HEK293T (cell line): ENCODE data around the gene TP53BP1.

Experiments
- CTCF ChIA-PET: fragments of 350-600 bp; formaldehyde crosslinking; extraction: SDS; loops from one replicate; lab custom pipeline; 2021; ENCODE audit warnings: antibody characterized with exemption, inconsistent platforms; lab: Yijun Ruan, JAX
- POLR2A ChIA-PET: fragments of 350-600 bp; formaldehyde crosslinking; extraction: SDS; loops from one replicate; lab custom pipeline; 2020; ENCODE audit warnings: antibody characterized with exemption, inconsistent platforms; lab: Yijun Ruan, JAX
- DNase-seq: peaks from one replicate; pipeline ENCODE4 v3.0.0; 2012; ENCODE audit warnings: mixed read lengths; ENCODE audit errors: extremely low spot score
- ARNT ChIP-seq: fragments of 450-650 bp; IDR thresholded peaks from 2 replicates; pipeline ENCODE4 v1.6.1; 2017; ENCODE audit warnings: mild to moderate bottlenecking
- BHLHE40 ChIP-seq: fragments of 450-650 bp; IDR thresholded peaks from 2 replicates; pipeline ENCODE4 v1.6.1; 2016; ENCODE audit warnings: mild to moderate bottlenecking, moderate library complexity, borderline replicate concordance
- CTBP1 ChIP-seq: fragments of 450-650 bp; IDR thresholded peaks from 2 replicates; pipeline ENCODE4 v1.6.1; 2016; ENCODE audit warnings: borderline replicate concordance
- ELF4 ChIP-seq: fragments of 450-650 bp; IDR thresholded peaks from 2 replicates; pipeline ENCODE4 v1.6.1; 2017; ENCODE audit warnings: antibody characterized with exemption
- FOXA1 ChIP-seq: fragments of 450-650 bp; IDR thresholded peaks from 2 replicates; pipeline ENCODE4 v1.6.1; 2016; ENCODE audit warnings: mild to moderate bottlenecking
- FOXK2 ChIP-seq: fragments of 450-650 bp; IDR thresholded peaks from 2 replicates; pipeline ENCODE4 v1.6.1; 2016; ENCODE audit warnings: mild to moderate bottlenecking
- FOXM1 ChIP-seq: fragments of 450-650 bp; IDR thresholded peaks from 2 replicates; pipeline ENCODE4 v1.6.1; 2017; ENCODE audit warnings: mild to moderate bottlenecking, borderline replicate concordance
- HDGF ChIP-seq: fragments of 450-650 bp; IDR thresholded peaks from 2 replicates; pipeline ENCODE4 v1.6.1; 2017; ENCODE audit warnings: antibody characterized with exemption, borderline replicate concordance
- L3MBTL2 ChIP-seq: fragments of 450-650 bp; conservative IDR thresholded peaks from 2 replicates; pipeline ENCODE4 v1.6.1; 2016; ENCODE audit warnings: mild to moderate bottlenecking
- LEF1 ChIP-seq: fragments of 450-650 bp; IDR thresholded peaks from 2 replicates; pipeline ENCODE4 v1.6.1; 2017; ENCODE audit warnings: mild to moderate bottlenecking, borderline replicate concordance
- NFRKB ChIP-seq: fragments of 450-650 bp; IDR thresholded peaks from 2 replicates; pipeline ENCODE4 v1.6.1; 2016; ENCODE audit warnings: mild to moderate bottlenecking, moderate library complexity
- PKNOX1 ChIP-seq: fragments of 450-650 bp; IDR thresholded peaks from 2 replicates; pipeline ENCODE4 v1.6.1; 2016
- SP1 ChIP-seq: fragments of 450-650 bp; IDR thresholded peaks from 2 replicates; pipeline ENCODE4 v1.6.1; 2017
- SUZ12 ChIP-seq: fragments of 450-650 bp; IDR thresholded peaks from 2 replicates; pipeline ENCODE4 v1.6.1; 2016; ENCODE audit warnings: mild to moderate bottlenecking
- TARDBP ChIP-seq: fragments of 450-650 bp; IDR thresholded peaks from 2 replicates; pipeline ENCODE4 v1.6.1; 2016
- ZNF384 ChIP-seq: fragments of 450-650 bp; IDR thresholded peaks from 2 replicates; pipeline ENCODE4 v1.6.1; 2016

The TP53BP1 gene

GRCh38 chr15:43361313-43361903 lies 131.5 kb downstream of the TP53BP1 start:
- TF ChIP-seq BHLHE40 (no peak), FOXM1 (no peak), CTBP1 (no peak), FOXA1 (no peak), SUZ12 (no peak), L3MBTL2 (no peak), SP1 (no peak), ELF4 (no peak), PKNOX1 (no peak), NFRKB (no peak), LEF1 (no peak), ZNF384 (no peak), HDGF (no peak), ARNT (no peak), TARDBP (no peak), FOXK2 (no peak)
- ChIA-PET CTCF (no interaction called here), POLR2A (no interaction called here)

DNA sequence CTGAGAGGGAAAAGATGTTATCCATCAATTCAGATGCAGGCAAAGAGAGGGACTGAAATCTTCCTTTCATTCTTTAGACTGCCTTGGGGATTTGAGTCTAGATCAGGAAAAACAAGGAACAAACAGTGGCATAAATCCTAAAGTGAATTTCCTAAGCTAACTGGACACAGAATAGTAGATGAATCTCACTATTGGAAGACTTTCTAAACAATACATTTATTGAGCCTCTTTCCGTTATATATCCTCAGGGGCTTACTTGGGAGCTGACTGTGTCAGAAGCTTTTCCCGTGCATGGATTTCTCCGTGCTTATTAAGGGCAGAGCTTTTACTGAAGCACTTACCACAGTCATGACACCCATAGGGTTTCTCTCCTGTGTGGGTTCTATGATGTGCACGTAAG lies 132.1 kb downstream of the TP53BP1 start:
- DNase-seq = no peak
- no peak for TF ChIP-seq SUZ12
- TF ChIP-seq CTBP1 = no peak
- TF ChIP-seq FOXK2 = no peak
- no peak for TF ChIP-seq LEF1
- no peak for TF ChIP-seq L3MBTL2
- no peak for TF ChIP-seq ARNT
- ChIA-PET CTCF (no interaction called here), POLR2A (no interaction called here)

More at GRCh38 chr15:43361313-43361903, 131.5 kb downstream of the TP53BP1 start:
- DNase-seq = no peak
